ENCODE measurements around the gene PRRC1. TPM values are rescaled to one million over a fixed set of nuclear protein-coding genes. Genes with fewer than 3 reads are reported as not detected.
A peak's percentile ranks its signal among the peaks of the same experiment; 100 is the strongest.

PRRC1 gene
- total and polyA plus RNA-seq, 4 donors = 22.9 to 88.1 (median 40.9) TPM

DNA sequence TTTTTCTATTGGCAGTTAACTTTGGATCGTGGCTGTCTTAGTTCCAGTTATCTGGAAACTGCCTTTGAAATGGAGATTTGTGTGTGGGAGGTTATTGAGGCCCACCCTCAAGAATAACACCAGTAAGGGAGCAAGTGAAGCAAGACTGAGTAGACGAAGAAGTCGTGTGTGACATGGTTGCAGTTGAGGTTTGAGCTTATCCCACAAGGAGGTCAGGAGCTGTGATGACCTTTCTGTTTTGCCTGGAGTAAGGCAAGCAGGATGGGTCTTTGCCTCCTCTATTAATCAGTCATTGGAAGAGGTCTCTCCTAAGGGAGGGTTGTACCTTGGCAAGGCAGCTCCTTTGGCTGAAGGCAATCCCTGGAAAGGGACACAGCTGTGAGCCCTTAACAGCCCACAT lies 81.9 kb downstream of the PRRC1 start:
- WGBS, 2 donors = 86 to 88% methylated on average over 3 of the region's 3 CpGs
- DNase-seq = no peak
- peaks cover 0 to 25% (median 3%) of the 10 kb centered on the region in 5 donors for H3K4me1 ChIP-seq (ENCODE audit: control insufficient read depth in 5 of 5, insufficient read depth in 5 of 5, low read length in 5 of 5)

DNA sequence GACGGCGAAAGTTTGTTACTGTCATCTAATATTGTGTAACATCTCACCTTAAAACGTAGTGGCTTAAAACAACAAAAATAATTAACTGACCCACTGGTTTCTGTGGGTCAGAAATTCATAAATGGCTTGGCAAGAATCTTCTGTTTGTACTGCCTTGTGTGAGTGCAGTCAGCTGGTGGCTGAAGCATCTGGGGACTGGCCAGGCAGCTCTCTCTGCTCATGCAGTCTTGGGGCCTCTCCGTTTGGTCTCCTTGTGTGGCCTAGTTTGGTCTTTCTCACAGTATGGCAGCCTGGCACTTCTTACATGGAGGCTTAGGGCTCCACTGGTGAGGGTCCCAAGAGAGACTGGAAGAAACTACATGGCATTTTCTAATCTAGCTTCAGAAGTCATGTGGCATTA lies 82.4 kb downstream of the PRRC1 start:
- 63 to 72% methylated on average over 4 of the region's 4 CpGs for WGBS, 2 donors
- peaks cover 0 to 25% (median 3%) of the 10 kb centered on the region in 5 donors for H3K4me1 ChIP-seq (ENCODE audit: control insufficient read depth in 5 of 5, insufficient read depth in 5 of 5, low read length in 5 of 5)
- no peak overlapping the region for H3K9ac ChIP-seq (ENCODE audit: insufficient read depth in 1 of 2, low read length in 2 of 2)
- no peak overlapping the region for H3K27ac ChIP-seq (ENCODE audit: low read depth in 1 of 2, low read length in 1 of 2)
- H3K27me3 ChIP-seq (ENCODE audit: control insufficient read depth in 3 of 3, insufficient read depth in 3 of 3, low read length in 2 of 3) = no peaks in the 10 kb centered on the region
- no peaks in the 10 kb centered on the region for H3K36me3 ChIP-seq (ENCODE audit: control insufficient read depth in 4 of 4, insufficient read depth in 4 of 4, low read length in 4 of 4)
- H3K4me3 ChIP-seq = no peak overlapping the region
- DNase-seq (peak; percentile 47 to 76 (median 55)), ATAC-seq (ENCODE audit: insufficient read depth, low FRiP score) (no peak)
- peaks cover 0 to 2% (median 0%) of the 10 kb centered on the region in 4 donors for H3K9me3 ChIP-seq (ENCODE audit: control insufficient read depth in 4 of 4, insufficient read depth in 3 of 4, low read length in 3 of 4)
- TF ChIP-seq, protein P1, sequence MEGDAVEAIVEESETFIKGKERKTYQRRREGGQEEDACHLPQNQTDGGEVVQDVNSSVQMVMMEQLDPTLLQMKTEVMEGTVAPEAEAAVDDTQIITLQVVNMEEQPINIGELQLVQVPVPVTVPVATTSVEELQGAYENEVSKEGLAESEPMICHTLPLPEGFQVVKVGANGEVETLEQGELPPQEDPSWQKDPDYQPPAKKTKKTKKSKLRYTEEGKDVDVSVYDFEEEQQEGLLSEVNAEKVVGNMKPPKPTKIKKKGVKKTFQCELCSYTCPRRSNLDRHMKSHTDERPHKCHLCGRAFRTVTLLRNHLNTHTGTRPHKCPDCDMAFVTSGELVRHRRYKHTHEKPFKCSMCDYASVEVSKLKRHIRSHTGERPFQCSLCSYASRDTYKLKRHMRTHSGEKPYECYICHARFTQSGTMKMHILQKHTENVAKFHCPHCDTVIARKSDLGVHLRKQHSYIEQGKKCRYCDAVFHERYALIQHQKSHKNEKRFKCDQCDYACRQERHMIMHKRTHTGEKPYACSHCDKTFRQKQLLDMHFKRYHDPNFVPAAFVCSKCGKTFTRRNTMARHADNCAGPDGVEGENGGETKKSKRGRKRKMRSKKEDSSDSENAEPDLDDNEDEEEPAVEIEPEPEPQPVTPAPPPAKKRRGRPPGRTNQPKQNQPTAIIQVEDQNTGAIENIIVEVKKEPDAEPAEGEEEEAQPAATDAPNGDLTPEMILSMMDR (IDR thresholded peaks at IDR 0.05; ENCODE audit: control extremely low read depth, extremely low read depth) = no peak

More for the DNA sequence above, 81.9 kb downstream of the PRRC1 start:
- H3K9me3 ChIP-seq (ENCODE audit: control insufficient read depth in 4 of 4, insufficient read depth in 3 of 4, low read length in 3 of 4) = peaks cover 0 to 2% (median 0%) of the 10 kb centered on the region in 4 donors
- no peak overlapping the region for H3K27ac ChIP-seq (ENCODE audit: low read depth in 1 of 2, low read length in 1 of 2)
- no peak overlapping the region for H3K4me3 ChIP-seq
- no peaks in the 10 kb centered on the region for H3K36me3 ChIP-seq (ENCODE audit: control insufficient read depth in 4 of 4, insufficient read depth in 4 of 4, low read length in 4 of 4)
- ATAC-seq (ENCODE audit: insufficient read depth, low FRiP score) = no peak
- H3K9ac ChIP-seq (ENCODE audit: insufficient read depth in 1 of 2, low read length in 2 of 2) = no peak overlapping the region
- H3K27me3 ChIP-seq (ENCODE audit: control insufficient read depth in 3 of 3, insufficient read depth in 3 of 3, low read length in 2 of 3) = no peaks in the 10 kb centered on the region
- TF ChIP-seq, protein P1 (IDR thresholded peaks at IDR 0.05; ENCODE audit: control extremely low read depth, extremely low read depth) = no peak

DNA sequence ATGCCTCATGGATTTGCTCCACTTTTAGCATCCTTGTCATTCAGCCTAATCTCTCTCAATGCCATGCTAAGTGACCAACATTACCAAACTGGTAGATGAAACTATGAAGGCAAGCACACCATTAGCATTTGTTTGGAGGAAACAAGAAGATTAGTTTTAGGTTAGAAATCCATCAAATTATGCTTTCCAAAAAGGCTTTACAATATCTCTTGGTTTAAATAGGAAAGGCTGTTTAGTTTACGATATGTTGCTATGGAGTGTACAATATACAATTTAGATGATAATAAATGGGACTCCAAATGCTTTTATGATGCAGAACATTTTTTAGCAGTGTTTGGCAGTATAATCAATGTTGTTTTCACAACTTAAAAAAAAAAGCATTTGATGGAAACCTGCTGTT lies 83.7 kb downstream of the PRRC1 start:
- WGBS, 2 donors = 85 to 92% methylated on average over 1 of the region's 1 CpG
- Histone ChIP-seq H3K9ac (ENCODE audit: insufficient read depth in 1 of 2, low read length in 2 of 2) (no peak overlapping the region), H3K4me3 (no peak overlapping the region), H3K27ac (ENCODE audit: low read depth in 1 of 2, low read length in 1 of 2) (no peak overlapping the region), H3K27me3 (ENCODE audit: control insufficient read depth in 3 of 3, insufficient read depth in 3 of 3, low read length in 2 of 3) (no peaks in the 10 kb centered on the region), H3K9me3 (ENCODE audit: control insufficient read depth in 4 of 4, insufficient read depth in 3 of 4, low read length in 3 of 4) (peaks cover 0 to 2% (median 0%) of the 10 kb centered on the region in 4 donors), H3K36me3 (ENCODE audit: control insufficient read depth in 4 of 4, insufficient read depth in 4 of 4, low read length in 4 of 4) (no peaks in the 10 kb centered on the region), H3K4me1 (ENCODE audit: control insufficient read depth in 5 of 5, insufficient read depth in 5 of 5, low read length in 5 of 5) (peaks cover 0 to 25% (median 3%) of the 10 kb centered on the region in 5 donors)
- DNase-seq = peak in 2 of 3 donors; percentile 48 to 49
- no peak for ATAC-seq (ENCODE audit: insufficient read depth, low FRiP score)
- TF ChIP-seq, protein P1 (IDR thresholded peaks at IDR 0.05; ENCODE audit: control extremely low read depth, extremely low read depth) = no peak

DNA sequence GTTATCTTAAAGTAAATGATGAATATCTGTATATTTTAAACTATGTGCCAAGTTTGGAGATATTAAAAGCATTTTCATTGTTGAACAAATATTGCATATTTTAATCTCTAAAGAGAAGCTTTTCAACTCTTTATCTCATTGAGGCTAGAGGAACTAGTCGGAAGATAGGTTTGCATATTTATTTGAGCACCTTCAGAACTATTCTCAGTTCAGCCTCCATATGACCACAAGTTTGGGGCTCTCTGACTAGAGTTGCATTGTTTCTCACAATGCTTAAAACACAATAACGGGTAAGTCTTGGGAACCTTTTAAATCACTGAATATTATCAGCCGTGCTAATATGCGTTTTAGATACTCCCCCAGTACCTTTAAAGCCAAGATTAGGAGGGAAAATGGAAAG lies 84.2 kb downstream of the PRRC1 start:
- no peak overlapping the region for H3K27ac ChIP-seq (ENCODE audit: low read depth in 1 of 2, low read length in 1 of 2)
- ATAC-seq (ENCODE audit: insufficient read depth, low FRiP score) (no peak), DNase-seq (no peak)
- TF ChIP-seq, protein P1 (IDR thresholded peaks at IDR 0.05; ENCODE audit: control extremely low read depth, extremely low read depth) = no peak
- H3K9ac ChIP-seq (ENCODE audit: insufficient read depth in 1 of 2, low read length in 2 of 2) = no peak overlapping the region
- peaks cover 0 to 25% (median 3%) of the 10 kb centered on the region in 5 donors for H3K4me1 ChIP-seq (ENCODE audit: control insufficient read depth in 5 of 5, insufficient read depth in 5 of 5, low read length in 5 of 5)
- no peaks in the 10 kb centered on the region for H3K36me3 ChIP-seq (ENCODE audit: control insufficient read depth in 4 of 4, insufficient read depth in 4 of 4, low read length in 4 of 4)
- 92 to 94% methylated on average over 4 of the region's 4 CpGs for WGBS, 2 donors
- peaks cover 0 to 2% (median 0%) of the 10 kb centered on the region in 4 donors for H3K9me3 ChIP-seq (ENCODE audit: control insufficient read depth in 4 of 4, insufficient read depth in 3 of 4, low read length in 3 of 4)
- H3K4me3 ChIP-seq = no peak overlapping the region
- no peaks in the 10 kb centered on the region for H3K27me3 ChIP-seq (ENCODE audit: control insufficient read depth in 3 of 3, insufficient read depth in 3 of 3, low read length in 2 of 3)
